Endothelial cell of umbilical vein (primary cell): ENCODE measurements around the gene EDEM3.

Source experiments
- CTCF ChIP-seq, 2 donors: IDR thresholded peaks; 1 replicate in 1 of 2; 2 replicates in 1 of 2; pipeline ENCODE4 v1.5.1; 2011; ENCODE audit warnings: low read length in 2 of 2, mild to moderate bottlenecking in 2 of 2, moderate library complexity in 2 of 2, control low read depth in 1 of 2, inconsistent platforms in 1 of 2, low read depth in 1 of 2; ENCODE audit not compliant: insufficient read depth in 1 of 2; ENCODE audit errors: extremely low read depth in 1 of 2
- EZH2 ChIP-seq: IDR thresholded peaks from 2 replicates; pipeline ENCODE4 v1.6.1; 2012; ENCODE audit warnings: borderline replicate concordance, low read depth, mild to moderate bottlenecking, moderate library complexity, low read length, inconsistent platforms; ENCODE audit not compliant: severe bottlenecking
- FOS ChIP-seq: IDR thresholded peaks from 2 replicates; pipeline ENCODE4 v1.6.1; 2011; ENCODE audit warnings: mild to moderate bottlenecking, low read length, moderate library complexity, borderline replicate concordance; ENCODE audit not compliant: insufficient read depth
- JUN ChIP-seq: IDR thresholded peaks from 2 replicates; pipeline ENCODE4 v1.6.1; 2011; ENCODE audit warnings: borderline replicate concordance, low read depth; ENCODE audit not compliant: insufficient read length, insufficient read depth
- MAX ChIP-seq: IDR thresholded peaks from 2 replicates; pipeline ENCODE4 v1.6.1; 2011; ENCODE audit not compliant: insufficient read depth, insufficient read length
- MYC ChIP-seq: IDR thresholded peaks from one replicate; pipeline ENCODE4 v1.6.1; 2011; ENCODE audit warnings: mild to moderate bottlenecking, low read depth, low read length
- POLR2A ChIP-seq: IDR thresholded peaks from 2 replicates; pipeline ENCODE4 v1.6.1; 2012; ENCODE audit warnings: low read depth, mild to moderate bottlenecking, control low read depth, low read length
- POLR2AphosphoS5 ChIP-seq: IDR thresholded peaks from 2 replicates; pipeline ENCODE4 v1.6.1; 2012; ENCODE audit warnings: low read depth, mild to moderate bottlenecking, control low read depth, low read length, moderate library complexity; ENCODE audit not compliant: insufficient read depth

GRCh38 chr1:184743062-184743756 lies 11.4 kb downstream of the EDEM3 start:
- TF ChIP-seq POLR2AphosphoS5: no peak
- TF ChIP-seq POLR2A: no peak
- no peak for TF ChIP-seq CTCF (IDR thresholded peaks at IDR 0.05; ENCODE audit: extremely low read depth in 1 of 2, insufficient read depth in 1 of 2, low read depth in 1 of 2, low read length in 2 of 2)
- no peak for TF ChIP-seq JUN
- no peak for TF ChIP-seq FOS
- TF ChIP-seq EZH2: no peak
- no peak for TF ChIP-seq MAX
- TF ChIP-seq MYC: no peak
